Neural cell (in vitro differentiated cells): ENCODE results near the gene NDEL1.

ENCODE experiments used
- CTCF ChIP-seq: fragments of 450-650 bp; IDR thresholded peaks from 2 replicates; pipeline ENCODE4 v1.5.1; 2014; ENCODE audit warnings: antibody characterized with exemption, mild to moderate bottlenecking, moderate library complexity; ENCODE audit not compliant: poor library complexity, severe bottlenecking
- RAD21 ChIP-seq: fragments of 450-650 bp; conservative IDR thresholded peaks from 2 replicates; pipeline ENCODE4 v1.6.1; 2014; ENCODE audit warnings: antibody characterized with exemption, mild to moderate bottlenecking, moderate library complexity

- TF ChIP-seq CTCF (no peak), RAD21 (no peak)
Observed at GRCh38 chr17:8451933-8452614, 16.4 kb downstream of the NDEL1 start.
